Measurements from ENCODE around the gene PIK3R4.

The PIK3R4 gene

DNA sequence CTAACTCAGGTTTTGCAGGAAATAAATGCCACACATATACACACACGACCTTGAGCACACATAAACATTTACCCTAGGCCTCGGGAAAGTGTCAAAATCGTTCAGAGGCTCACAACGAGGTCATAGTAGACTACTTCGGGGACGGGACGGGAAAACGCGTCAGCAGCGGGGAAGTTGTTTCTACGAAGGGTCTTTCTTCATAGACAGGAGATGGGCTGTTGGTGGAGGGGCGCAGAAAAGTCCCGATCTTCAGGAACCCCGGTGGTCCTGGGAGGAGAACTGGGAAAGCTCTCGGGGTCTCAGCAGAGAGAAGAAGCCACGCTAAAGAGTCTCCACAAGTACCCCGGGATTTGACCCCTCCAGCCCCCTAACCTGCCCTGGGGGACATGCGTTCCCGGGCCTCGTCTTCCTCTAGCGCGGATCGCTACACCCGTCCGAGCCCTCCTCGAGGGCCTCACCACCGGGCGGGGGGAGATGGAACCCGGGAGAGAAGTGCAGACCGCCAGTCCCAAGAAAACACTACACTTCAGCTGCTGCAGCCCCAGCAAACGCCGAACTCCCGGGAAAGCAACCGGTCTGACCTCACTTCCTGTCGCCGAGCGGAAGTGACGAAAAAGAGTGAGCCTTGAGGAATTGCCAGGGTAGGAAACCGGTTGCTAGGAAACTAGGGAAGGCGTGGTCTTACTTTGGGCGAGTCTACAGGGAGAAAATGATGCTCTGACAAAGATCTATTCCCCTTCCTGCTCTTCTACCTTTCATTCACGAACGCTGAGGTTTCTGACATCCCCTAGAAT, at the start of gene PIK3R4:
TSS of gene PIK3R4 (minus strand) at position 584 of the 794 bp plus-strand sequence. CDS start 1,611 bp downstream, outside the sequence.
- DNase-seq (ENCODE audit: low read depth): peak; percentile 98

DNA sequence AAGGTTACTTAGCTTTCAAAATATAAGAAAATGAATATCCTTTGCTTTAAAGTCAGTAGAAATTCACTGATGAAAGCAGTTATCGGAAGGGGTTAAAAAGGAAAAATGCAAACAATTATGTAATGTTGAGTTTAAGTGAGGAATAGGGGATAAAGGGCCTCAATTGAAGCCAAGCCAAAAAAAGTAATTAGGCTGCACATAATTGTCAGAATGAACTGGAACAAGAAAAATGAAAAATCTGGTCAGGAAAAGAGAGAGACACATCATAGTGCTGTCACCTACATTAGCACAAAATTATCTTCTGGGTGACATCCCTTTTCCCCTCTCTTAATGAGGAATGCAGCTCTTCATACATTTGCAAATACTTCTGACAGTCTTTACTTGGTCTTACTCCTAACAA, 48.8 kb upstream of the PIK3R4 start:
- no peak for DNase-seq (ENCODE audit: low read depth)

DNA sequence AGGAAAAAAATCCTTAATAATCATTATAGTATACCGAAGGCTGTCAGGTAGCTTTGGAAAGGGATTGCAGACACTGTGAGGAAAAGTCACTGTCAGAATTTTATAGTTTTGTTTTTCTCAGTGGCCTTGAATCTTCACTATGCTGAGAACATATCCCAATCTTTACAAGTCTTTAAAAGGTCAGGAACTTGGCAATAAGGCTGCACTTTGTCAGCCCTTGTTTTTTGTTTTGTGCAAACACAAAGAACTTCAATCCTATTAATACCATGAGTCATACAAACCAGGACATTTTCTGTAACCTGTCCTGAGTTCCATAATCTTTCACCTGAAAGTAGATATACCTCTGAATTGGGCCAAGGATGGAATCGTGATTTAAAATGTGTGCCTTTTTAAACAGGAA, 45.6 kb upstream of the PIK3R4 start:
- no peak for DNase-seq (ENCODE audit: low read depth)

DNA sequence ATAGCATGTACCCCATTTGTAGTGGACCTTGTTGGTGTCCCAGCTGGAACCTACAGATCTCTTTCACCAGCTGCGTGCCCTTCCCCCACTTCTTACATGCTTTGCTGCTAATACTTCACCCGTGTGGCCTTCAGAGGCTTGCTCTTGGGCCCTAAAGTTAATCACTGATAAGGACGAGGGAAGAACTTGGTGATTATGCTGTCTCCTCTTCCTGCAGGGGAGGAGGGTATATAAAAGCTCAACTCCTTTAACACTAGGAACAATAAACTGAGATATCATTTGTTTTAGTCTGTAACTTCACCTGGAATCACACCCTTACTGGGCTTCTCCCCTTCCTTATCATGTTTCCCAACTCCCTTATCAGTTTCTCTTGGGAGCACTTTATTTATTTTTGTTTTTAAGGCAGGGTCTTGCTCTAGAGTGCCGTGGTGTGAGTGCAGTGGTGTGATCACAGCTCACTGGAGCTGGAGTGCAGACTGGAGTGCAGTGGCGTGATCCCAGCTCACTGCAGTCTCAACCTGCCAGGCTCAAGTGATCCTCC, 43.2 kb upstream of the PIK3R4 start:
- no peak for DNase-seq (ENCODE audit: low read depth)

DNA sequence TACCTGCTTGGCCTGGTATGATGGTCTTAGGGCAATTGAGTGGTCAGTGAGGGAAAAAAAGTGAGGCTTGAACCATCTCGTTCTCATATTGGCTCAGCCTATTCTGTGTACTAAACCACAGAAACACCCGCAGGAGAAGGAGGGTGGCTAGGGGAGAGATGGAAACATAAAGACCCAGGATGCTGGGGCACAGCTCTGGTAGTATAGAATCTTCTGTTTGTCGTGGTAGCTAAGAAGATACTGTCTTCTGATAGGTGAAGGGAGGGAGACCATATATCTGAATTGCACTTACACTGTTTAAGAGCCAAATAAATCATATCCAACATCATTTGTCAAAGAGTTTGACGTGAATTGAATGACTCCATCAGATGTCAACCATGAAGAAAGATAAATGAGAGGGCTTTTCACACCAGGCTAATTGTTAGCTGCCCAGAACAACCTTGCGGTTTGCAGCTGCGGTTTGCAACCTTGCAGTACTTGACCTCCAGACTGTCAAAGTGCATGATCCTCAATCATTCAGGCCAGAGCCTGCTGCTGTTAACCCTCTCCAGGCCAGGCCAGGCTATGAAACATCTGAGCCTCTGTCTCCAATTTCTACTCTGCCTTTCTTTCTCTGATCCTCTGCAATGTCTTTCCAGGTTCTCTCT, 40.9 kb upstream of the PIK3R4 start:
- no peak for DNase-seq (ENCODE audit: low read depth)

DNA sequence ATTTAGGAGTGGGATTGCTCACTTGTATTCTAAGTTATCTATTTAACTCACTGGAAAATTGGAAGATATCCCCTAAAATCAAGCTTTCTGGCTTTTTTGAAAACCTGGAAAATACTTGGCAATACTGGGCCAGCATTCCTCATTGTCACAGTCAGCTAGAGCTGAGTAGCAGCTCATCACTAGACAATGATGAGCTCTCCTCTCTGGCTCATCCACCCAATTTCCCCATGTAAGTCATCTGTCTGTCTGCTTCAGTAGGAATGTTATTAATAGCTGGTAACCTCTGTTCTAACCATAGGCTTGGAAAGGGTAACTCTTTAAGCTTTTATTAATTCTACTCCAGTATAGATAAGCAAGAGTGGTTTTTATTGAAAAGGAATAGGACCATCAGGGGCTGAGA, 39.7 kb upstream of the PIK3R4 start:
- no peak for DNase-seq (ENCODE audit: low read depth)

DNA sequence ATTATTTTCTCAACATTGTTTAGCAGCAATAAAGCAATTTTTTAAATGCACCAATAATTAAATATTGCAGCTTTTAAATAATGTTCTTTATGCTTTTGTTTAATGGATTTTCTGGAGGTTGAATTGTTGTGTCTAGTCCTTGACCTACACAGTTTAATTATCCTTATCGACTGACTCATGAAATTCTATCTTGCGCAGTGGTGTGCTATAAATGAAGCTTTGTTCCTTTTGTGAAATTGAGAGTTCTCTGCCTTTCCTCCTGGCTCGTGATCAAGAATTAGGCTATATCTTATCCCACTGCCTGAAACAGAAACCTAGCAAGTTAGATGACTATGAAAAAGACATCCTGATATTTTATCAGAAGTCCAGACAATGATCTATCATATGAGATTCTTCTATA, 37.0 kb upstream of the PIK3R4 start:
- DNase-seq (ENCODE audit: low read depth): no peak

DNA sequence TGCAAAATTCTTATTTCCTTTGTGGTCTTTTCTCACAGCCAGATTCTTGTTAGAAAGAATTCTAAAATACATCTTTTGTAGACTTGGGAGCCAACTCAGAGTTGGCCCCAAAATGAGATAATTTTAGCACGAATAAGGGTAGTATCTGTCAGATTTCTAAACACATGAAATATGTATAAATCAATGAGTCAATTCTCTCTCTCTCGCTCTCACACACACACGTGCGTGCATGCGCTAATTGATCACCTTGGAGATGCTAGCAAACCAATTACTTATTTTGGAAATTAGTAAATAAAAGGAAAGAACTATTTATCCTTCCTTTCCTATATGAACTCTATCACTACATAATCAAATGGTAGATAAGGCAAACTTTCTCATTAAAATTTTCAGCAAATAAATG, 32.9 kb upstream of the PIK3R4 start:
- DNase-seq (ENCODE audit: low read depth): no peak

DNA sequence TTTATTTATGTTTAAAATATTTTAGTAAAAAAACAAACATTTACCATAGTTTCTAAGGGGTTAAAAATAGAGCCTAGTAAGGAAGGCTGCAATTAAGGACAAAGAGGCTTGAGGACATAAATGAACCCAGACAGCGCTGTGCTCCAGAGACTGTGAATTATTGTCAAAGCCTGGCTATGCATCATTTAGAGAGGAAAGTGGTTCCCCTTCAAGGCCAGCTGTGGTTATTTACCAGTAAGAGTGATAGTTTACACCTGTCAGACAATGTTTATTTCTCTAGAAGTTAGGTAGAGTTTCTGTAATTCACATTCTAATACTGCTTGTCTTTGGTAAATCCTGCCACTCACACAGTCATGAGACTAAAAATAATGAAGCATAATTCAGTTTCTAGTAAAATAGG, 32.4 kb upstream of the PIK3R4 start:
- no peak for DNase-seq (ENCODE audit: low read depth)

DNA sequence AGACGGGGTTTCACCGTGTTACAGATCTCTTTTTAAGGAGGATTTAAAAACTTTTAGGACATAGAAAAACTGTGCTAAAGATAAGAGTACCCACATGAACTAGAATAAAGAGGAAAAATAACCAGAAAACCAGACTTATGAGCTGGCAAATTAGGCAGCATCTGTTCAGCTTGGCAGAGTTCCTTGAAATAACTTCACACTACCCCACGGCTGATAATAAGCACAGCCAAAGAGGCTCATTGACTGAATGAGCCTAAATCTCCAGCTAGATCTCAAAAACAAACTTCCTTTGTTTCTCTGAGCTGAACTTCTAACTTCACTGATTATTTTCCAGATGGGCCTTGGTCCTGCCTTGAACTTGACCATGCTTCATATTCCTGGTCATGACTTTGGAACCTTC, 26.7 kb upstream of the PIK3R4 start:
- no peak for DNase-seq (ENCODE audit: low read depth)

DNA sequence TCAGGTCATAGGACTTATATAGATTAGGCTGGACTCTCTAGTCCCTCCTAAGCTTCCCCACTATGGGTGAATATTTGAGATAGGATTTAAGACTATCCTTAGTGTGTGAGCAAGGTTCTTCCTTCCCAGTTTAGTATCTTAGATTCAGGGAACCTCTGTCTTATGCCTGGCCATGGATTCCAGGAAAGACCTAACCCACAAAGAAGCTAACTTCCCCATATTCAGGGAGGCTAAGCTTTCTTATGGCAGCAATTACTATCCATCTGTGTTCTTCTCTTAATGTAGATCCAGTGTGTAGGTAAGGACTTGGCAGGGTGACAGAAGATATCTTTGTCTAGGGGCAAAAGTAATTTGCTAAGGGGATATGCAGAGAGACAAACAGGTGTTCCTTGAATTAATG, 25.5 kb upstream of the PIK3R4 start:
- DNase-seq (ENCODE audit: low read depth): no peak

DNA sequence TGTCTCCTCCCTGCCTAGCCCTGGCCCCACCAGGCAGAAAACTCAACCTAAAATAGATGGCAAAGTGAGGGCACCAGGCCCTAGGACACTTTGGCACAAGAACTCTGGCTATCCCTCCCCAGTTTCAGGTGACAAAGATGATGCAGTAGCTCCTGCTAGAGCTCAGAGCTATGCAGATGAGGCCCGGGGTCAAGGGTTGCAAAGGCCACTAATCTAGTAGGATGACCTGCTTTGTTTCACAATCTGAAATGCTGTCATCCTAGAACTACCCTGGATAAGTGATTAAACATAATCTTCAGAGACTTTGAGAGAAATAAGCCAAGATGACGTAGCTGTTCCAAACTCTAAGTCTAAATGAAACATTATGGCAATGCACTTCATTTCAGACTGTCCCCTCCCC, 24.0 kb upstream of the PIK3R4 start:
- DNase-seq (ENCODE audit: low read depth): no peak

DNA sequence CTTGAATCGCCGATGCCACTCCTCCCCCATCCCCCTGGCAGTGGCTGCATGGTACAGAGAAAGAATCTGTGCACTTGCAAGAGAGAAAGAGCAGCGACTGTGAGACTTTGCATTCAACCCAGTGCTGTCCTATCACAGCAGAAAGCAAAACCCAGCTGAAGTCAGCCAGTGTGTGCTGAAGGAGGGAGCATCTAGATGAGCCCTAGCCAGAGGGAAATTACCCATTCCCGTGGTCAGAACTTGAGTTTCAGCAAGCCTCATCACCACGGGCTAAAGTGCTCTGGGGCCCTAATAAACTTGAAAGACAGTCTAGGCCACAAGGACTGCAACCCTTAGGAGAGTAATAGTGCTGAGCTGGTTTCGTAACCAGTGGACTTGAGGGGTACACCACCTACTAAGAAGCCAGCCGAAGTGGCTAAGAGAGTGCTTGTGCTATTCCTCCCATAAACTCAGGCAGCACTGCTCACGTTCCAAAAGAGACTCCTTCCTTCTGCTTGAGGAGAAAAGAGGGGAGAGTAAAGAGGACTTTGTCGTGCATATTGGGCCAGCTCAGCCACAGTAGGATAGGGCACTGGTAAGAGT, 15.2 kb upstream of the PIK3R4 start:
- DNase-seq (ENCODE audit: low read depth): no peak

DNA sequence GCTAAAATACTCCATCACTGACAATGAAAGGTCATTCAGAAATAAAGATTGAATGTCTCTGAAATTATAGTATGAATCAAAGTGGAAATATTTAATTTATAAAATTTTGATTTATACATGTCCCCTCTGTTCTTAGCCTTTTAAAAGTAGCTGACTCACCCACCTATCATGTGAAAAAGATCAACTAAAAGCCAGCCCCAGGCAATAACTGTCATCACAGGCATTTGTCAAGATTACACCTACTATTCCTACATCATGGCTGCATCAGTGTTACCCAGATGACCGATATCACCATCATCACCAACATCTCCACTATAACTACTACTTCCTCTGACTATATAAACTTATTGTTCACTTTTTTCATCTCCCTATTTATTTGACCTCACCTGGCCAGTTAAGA, 14.3 kb upstream of the PIK3R4 start:
- DNase-seq (ENCODE audit: low read depth): no peak

DNA sequence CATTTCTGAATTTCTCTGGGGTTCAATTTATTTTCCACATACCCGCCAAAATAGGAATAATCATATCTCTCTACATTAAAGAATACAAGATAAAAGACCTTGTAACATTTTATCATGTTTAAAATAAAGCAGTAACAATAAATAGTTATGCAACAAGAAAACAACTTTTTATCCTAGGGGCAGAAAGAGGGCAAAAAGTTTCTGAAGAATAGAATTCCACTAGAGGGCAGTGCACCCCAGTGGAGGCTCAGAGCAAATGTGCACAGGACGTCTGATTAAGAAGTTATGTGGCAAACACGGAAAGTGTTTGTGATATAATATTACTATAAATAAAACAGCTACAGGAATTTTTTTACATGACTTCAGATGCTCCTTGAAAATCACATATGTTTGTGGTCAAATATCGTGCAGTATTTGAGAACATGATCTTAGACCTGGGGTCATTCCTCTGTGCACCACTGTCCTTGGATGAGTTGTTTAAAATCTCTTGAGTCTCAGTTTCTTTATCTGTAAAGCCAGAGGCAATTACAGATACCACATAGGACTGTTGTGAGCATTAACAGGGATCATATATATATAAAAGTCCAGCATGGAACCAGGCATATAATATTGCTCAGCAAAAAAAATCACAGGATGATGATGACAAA, 13.2 kb upstream of the PIK3R4 start:
- DNase-seq (ENCODE audit: low read depth): peak; percentile 57

DNA sequence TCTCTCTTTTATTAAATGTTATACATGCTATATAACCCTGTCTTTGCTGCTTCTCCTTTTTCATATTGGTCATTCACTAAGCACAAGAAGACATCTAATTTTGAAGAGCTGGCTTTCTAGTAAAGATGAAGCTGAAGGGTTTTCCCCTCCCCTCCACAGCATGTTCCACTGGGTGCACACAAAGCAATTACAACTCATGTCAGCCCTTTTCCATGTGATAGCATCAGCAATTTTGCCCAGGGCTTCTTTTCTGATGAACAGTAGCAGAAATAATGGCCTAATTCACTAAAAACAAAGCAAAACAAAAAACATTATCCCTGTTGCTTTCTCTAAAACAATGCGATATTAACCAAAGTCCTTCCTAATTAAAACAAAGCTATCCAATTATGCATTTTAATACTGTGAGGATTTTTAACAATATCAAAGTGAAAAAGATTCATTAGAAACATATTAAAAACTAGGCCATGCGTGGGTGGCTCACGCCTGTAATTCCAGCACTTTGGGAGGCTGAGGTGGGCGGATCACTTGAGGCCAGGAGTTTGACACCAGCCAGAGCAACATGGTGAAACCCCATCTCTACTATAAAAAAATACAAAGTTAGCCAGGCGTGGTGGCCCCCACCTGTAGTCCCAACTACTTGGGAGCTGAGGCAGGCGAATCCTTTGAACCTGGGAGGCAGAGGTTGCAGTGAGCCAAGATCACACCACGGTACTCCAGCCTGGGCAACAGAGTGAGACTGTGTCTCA, 12.2 kb upstream of the PIK3R4 start:
- no peak for DNase-seq (ENCODE audit: low read depth)

DNA sequence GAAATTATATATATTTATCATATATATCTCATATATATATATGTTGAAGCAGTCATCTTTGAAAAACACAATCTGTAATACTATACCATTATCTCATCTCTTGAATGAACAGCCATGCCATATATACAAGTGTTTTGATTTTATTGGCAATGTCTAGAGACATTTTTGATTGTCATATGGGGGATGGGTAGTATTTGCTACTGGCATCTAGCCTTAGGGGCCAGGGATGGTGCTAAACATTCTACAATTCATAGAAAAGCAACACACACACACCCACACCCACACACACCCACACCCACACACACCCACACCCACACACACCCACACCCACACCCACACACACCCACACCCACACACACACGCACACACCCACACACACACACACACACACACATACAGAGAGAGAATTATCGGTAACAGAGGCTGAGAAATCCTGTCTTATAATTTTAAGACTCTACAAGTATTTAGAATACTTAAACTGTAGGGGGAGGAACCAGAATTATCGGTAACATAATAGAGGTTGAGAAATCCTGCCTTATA, 11.1 kb upstream of the PIK3R4 start:
- no peak for DNase-seq (ENCODE audit: low read depth)

DNA sequence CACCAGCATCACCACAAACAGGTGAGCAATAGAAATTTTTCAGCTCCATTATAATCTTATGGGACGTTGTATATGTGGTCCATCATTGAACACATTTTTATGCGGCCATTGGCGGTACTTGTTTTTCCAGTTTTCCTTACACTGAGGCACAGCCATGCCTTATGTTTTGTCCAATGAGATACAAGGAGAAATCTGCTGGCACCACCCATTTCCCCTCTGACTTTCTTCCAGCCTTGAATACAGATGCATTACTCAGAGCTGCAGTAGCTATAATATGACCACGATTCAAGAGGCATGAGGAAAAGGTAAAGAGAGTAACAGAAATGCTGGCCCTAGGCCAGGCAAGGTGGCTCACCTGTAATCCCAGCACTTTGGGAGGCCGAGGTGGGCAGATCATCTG, 9.0 kb upstream of the PIK3R4 start:
- no peak for DNase-seq (ENCODE audit: low read depth)

DNA sequence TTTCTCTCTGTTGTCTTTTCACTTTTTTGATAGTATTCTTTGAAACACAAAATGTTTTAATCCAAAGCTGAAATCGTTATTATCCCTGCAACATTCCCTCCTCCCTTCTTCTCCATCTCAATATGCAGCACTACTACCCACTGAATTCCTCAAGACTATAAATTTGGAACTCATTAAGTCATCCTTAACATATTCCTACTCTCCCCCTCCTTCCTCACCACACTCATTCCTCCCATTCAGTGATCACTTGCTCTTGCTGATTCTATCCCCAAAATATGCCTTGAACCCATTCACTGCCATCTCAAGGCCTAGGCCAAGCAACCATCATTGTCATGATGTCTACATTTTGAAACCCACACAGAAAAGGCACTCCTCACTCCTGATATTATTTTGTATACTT, 2.4 kb upstream of the PIK3R4 start:
- no peak for DNase-seq (ENCODE audit: low read depth)

DNA sequence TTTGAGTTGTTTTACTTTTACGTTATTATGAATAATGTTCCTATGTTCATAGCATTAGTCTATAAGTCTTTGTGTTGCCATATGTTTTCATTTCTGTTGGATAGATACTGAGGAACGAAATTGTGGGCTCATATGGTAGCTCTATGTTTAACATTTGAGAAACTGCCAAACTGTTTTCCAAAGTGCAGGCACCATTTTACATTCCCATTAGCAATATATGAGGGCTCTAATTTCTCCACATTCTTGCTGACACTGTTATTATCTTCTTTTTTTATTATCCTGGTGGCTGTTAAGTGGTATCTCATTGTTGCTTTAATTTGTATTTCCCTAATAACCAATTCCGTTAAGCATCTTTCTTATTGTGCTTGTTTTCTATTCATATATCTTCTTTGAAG, 1.8 kb upstream of the PIK3R4 start:
- DNase-seq (ENCODE audit: low read depth): no peak

DNA sequence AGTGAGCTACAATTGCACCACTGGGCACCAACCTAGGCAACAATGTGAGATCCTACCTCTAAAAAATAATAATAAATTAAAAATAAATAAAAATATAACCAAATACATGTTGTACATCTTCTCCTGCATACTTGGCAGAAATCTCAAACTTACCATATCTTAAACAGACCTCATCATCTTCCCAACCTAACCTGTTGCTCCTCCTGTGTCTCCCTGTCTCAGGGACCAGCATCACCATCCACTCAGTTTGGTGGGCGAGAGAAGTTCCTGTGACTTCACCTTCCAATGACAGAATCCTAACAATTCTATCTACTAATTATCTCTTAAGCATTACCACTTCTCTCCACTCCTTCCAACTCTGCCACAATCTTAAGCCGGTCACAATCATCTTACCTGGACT, 3.3 kb downstream of the PIK3R4 start:
- DNase-seq (ENCODE audit: low read depth): no peak

Data from iris pigment epithelial cell (primary cell).